GM18861 (cell line): Measurements from ENCODE around the gene PNMA8A.

ENCODE experiments used
- ATAC-seq: cut with Tn5 transposase; IDR thresholded peaks from one replicate; pipeline ENCODE4 v1.9.1; 2021; ENCODE audit not compliant: unreplicated experiment

Gene PNMA8A

GRCh38 chr19:46493236-46494145 is 22.1 kb upstream of the PNMA8A start:
- no peak for ATAC-seq

- ATAC-seq = no peak
These were observed 21.5 kb upstream of the PNMA8A start for GRCh38 chr19:46492841-46493235.

GRCh38 chr19:46491975-46492682 is 20.8 kb upstream of the PNMA8A start:
- ATAC-seq = no peak

- ATAC-seq = no peak
These were observed 19.4 kb upstream of the PNMA8A start for GRCh38 chr19:46490774-46491173.

- no peak for ATAC-seq
These were observed 18.3 kb upstream of the PNMA8A start for GRCh38 chr19:46489445-46490272.

- no peak for ATAC-seq
These were observed 17.2 kb upstream of the PNMA8A start for GRCh38 chr19:46488551-46488950.

GRCh38 chr19:46487802-46488445 is 16.6 kb upstream of the PNMA8A start:
- ATAC-seq = no peak

GRCh38 chr19:46487178-46487801 is 15.9 kb upstream of the PNMA8A start:
- no peak for ATAC-seq

GRCh38 chr19:46486358-46486757 is 15.0 kb upstream of the PNMA8A start:
- ATAC-seq = no peak

GRCh38 chr19:46484656-46485055 is 13.3 kb upstream of the PNMA8A start:
- no peak for ATAC-seq

GRCh38 chr19:46482631-46483030 is 11.3 kb upstream of the PNMA8A start:
- no peak for ATAC-seq

GRCh38 chr19:46481947-46482346 is 10.6 kb upstream of the PNMA8A start:
- no peak for ATAC-seq

- ATAC-seq = no peak
These were observed 10.0 kb upstream of the PNMA8A start for GRCh38 chr19:46481223-46481848.

- no peak for ATAC-seq
These were observed 9.1 kb upstream of the PNMA8A start for GRCh38 chr19:46480415-46480814.

- no peak for ATAC-seq
These were observed 7.1 kb upstream of the PNMA8A start for GRCh38 chr19:46478356-46478986.

GRCh38 chr19:46475986-46476385 is 4.6 kb upstream of the PNMA8A start:
- no peak for ATAC-seq

- no peak for ATAC-seq
These were observed 2.8 kb upstream of the PNMA8A start for GRCh38 chr19:46474211-46474610.

GRCh38 chr19:46472592-46472991 is 1.2 kb upstream of the PNMA8A start:
- no peak for ATAC-seq

- no peak for ATAC-seq
These were observed 614 bp upstream of the PNMA8A start for GRCh38 chr19:46471811-46472543.
